GM23248 (cell line): ENCODE data around the gene OR1L6. TPM values are rescaled to one million over a fixed set of nuclear protein-coding genes. Genes with fewer than 3 reads are reported as not detected.

Experiments
- DNase-seq: peaks from one replicate; pipeline ENCODE4 v3.0.0-alpha.2; 2015
- H2AFZ ChIP-seq: fragments of 200-600 bp; sonication (generic); 2 replicates; pipeline ENCODE4 v1.6.1; 2016; ENCODE audit warnings: antibody characterized with exemption
- H3F3A ChIP-seq: fragments of 200-600 bp; sonication (generic); 2 replicates; pipeline ENCODE4 v1.6.1; 2016; ENCODE audit warnings: mild to moderate bottlenecking, antibody characterized with exemption, mixed run types; ENCODE audit not compliant: insufficient read depth
- H3K27ac ChIP-seq: fragments of 200-600 bp; sonication (generic); 2 replicates; pipeline ENCODE4 v1.5.1; 2016; ENCODE audit warnings: mild to moderate bottlenecking
- H3K27me3 ChIP-seq: fragments of 200-600 bp; sonication (generic); replicated peaks from 2 replicates; pipeline ENCODE4 v1.6.1; 2016; ENCODE audit warnings: mild to moderate bottlenecking; ENCODE audit not compliant: insufficient read depth
- H3K36me3 ChIP-seq: fragments of 200-600 bp; sonication (generic); 2 replicates; pipeline ENCODE4 v1.6.1; 2016; ENCODE audit warnings: low read depth, mild to moderate bottlenecking
- H3K4me1 ChIP-seq: fragments of 200-600 bp; sonication (generic); 2 replicates; pipeline ENCODE4 v1.6.1; 2016; ENCODE audit warnings: mild to moderate bottlenecking; ENCODE audit not compliant: insufficient read depth
- H3K4me2 ChIP-seq: fragments of 200-600 bp; sonication (generic); one replicate; pipeline ENCODE4 v1.6.1; 2016; ENCODE audit warnings: mild to moderate bottlenecking; ENCODE audit not compliant: unreplicated experiment
- H3K4me3 ChIP-seq: fragments of 200-600 bp; sonication (generic); 2 replicates; pipeline ENCODE4 v1.5.1; 2016; ENCODE audit warnings: mild to moderate bottlenecking
- H3K79me2 ChIP-seq: fragments of 200-600 bp; sonication (generic); 2 replicates; pipeline ENCODE4 v1.6.1; 2016; ENCODE audit warnings: mild to moderate bottlenecking; ENCODE audit not compliant: insufficient read depth
- H3K9ac ChIP-seq: fragments of 200-600 bp; sonication (generic); 2 replicates; pipeline ENCODE4 v1.6.1; 2016; ENCODE audit warnings: mild to moderate bottlenecking
- H3K9me2 ChIP-seq: fragments of 200-600 bp; sonication (generic); 2 replicates; pipeline ENCODE4 v1.6.1; 2016; ENCODE audit warnings: mixed run types, mild to moderate bottlenecking, moderate library complexity; ENCODE audit not compliant: insufficient read depth
- H3K9me3 ChIP-seq: fragments of 200-600 bp; sonication (generic); one replicate; pipeline ENCODE4 v1.6.1; 2017; ENCODE audit warnings: low read depth
- H4K20me1 ChIP-seq: fragments of 200-600 bp; sonication (generic); 2 replicates; pipeline ENCODE4 v1.6.0; 2016; ENCODE audit not compliant: insufficient read depth
- EZH2 ChIP-seq: fragments of 200-600 bp; sonication (generic); IDR thresholded peaks from 2 replicates; pipeline ENCODE4 v1.6.1; 2018; ENCODE audit warnings: antibody characterized with exemption, mild to moderate bottlenecking; ENCODE audit not compliant: insufficient read depth, poor library complexity, severe bottlenecking
- EZH2phosphoT487 ChIP-seq: fragments of 200-600 bp; sonication (generic); IDR thresholded peaks from 2 replicates; pipeline ENCODE4 v1.6.1; 2018; ENCODE audit warnings: antibody characterized with exemption, moderate library complexity, mild to moderate bottlenecking, low read depth; ENCODE audit not compliant: insufficient read depth
- WGBS, 2 experiments: methylation state at CpG; one replicate each; pipeline ENCODE4 v1.1.6; 2015 to 2017; ENCODE audit warnings: low lambda C conversion rate in 2 of 2, low coverage in 1 of 2; ENCODE audit errors: missing lambda C conversion rate in 2 of 2; 5-methylcytosine and 5-hydroxymethylcytosine counted together
- in situ Hi-C: fragments of 300-500 bp; cut with MboI; formaldehyde crosslinking; loops from 2 replicates; pipeline ENCODE4 v1.15.0; 2020
- polyA plus RNA-seq: library from polyadenylated mRNA; unstranded; fragments of >200 nt; fragmentation: Nextera tagmentation; extraction: Ambion mirVana; gene quantifications from 2 replicates; pipeline ENCODE4 v1.2.1, GENCODE V29; 2016
- total RNA-seq: library from RNA; depleted of rRNA; stranded (reverse); fragments of >200 nt; shearing (Covaris generic); gene quantifications from 2 replicates; pipeline ENCODE4 v1.2.3, GENCODE V29; 2014

OR1L6 gene
- total and polyA plus RNA-seq, 2 experiments from 2014 or later: not detected

DNA sequence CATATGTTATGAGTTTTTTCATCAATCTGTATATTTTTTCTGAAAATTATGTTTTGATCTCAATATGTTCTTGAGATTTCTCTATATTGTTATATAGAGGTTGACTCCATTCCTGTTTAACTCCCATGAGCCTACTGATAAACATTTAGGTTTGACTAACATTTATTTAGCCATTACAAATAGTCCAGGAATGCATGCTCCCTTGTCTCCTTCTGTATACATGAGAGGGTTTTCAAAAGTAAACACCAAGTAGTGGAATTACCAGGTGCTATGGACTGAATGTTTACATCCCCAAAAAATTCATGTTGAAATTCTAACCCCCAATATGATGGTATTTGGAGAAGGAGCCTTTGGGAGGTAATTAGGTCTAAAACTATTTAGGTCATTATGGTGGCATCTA, 43.2 kb downstream of the OR1L6 start:
- Histone ChIP-seq H3K4me1 (peaks cover 8% of the 10 kb centered on the region; the same call in 1 of the 2 replicates), H4K20me1 (no peaks in the 10 kb centered on the region), H3K9ac (no peak overlapping the region), H3K9me2 (no peaks in the 10 kb centered on the region), H3F3A (no peaks in the 10 kb centered on the region), H2AFZ (no peak overlapping the region), H3K79me2 (no peaks in the 10 kb centered on the region), H3K9me3 (no peaks in the 10 kb centered on the region), H3K27ac (no peak overlapping the region), H3K27me3 (no peaks in the 10 kb centered on the region), H3K4me2 (no peak overlapping the region), H3K36me3 (no peaks in the 10 kb centered on the region), H3K4me3 (no peak overlapping the region)
- DNase-seq: no peak
- no peak for TF ChIP-seq EZH2
- TF ChIP-seq EZH2phosphoT487: no peak
- in situ Hi-C loops: no loop called here

DNA sequence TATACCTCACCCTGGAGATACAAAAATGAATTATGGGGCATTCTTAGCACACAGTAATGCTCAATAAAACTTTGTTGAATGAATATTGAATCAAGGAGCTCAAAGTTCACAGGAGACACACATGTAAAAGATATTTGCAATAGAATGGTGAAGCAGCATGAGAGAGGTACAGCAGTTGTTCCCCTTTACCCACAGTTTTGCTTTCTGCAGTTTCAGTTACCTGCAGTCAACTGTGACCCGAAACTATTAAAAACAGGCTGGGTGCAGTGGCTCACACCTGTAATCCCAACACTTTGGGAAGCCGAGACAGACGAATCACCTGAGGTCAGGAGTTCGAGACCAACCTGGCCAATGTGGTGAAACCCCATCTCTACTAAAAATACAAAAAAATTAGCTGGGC, 44.2 kb downstream of the OR1L6 start:
- Histone ChIP-seq H3K27ac (no peak overlapping the region), H3K27me3 (no peaks in the 10 kb centered on the region), H3K4me3 (no peak overlapping the region), H3K9me2 (no peaks in the 10 kb centered on the region), H3F3A (no peaks in the 10 kb centered on the region), H4K20me1 (no peaks in the 10 kb centered on the region), H3K4me2 (no peak overlapping the region), H3K9ac (no peak overlapping the region), H2AFZ (no peak overlapping the region), H3K79me2 (no peaks in the 10 kb centered on the region), H3K4me1 (peaks cover 8% of the 10 kb centered on the region; the same call in 1 of the 2 replicates), H3K9me3 (no peaks in the 10 kb centered on the region), H3K36me3 (no peaks in the 10 kb centered on the region)
- in situ Hi-C loops: no loop called here
- no peak for TF ChIP-seq EZH2
- no peak for TF ChIP-seq EZH2phosphoT487
- no peak for DNase-seq
- whole genome bisulfite sequencing, 2 experiments: 77 to 80% methylated on average over 4 of the region's 4 CpGs

DNA sequence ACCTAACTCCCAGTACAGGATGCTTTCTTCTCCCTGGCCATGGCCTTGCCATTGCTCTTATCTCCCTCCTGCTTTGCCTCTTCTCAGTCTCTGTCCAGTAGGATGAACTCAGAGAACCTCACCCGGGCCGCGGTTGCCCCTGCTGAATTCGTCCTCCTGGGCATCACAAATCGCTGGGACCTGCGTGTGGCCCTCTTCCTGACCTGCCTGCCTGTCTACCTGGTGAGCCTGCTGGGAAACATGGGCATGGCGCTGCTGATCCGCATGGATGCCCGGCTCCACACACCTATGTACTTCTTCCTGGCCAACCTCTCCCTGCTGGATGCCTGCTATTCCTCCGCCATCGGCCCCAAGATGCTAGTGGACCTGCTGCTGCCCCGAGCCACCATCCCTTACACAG, 46.7 kb downstream of the OR1L6 start, which contains the start of gene OR5C1:
Gene OR5C1 (plus strand): TSS at position 103 of the 400 bp plus-strand sequence. CDS start 0 bp downstream, at position 103.
- no peak within 1 kb of the TSS for H3K4me3 ChIP-seq
- no peak within 1 kb of the TSS for H3K9ac ChIP-seq
- H4K20me1 ChIP-seq: no peaks in the 10 kb centered on the region
- no peaks in the 10 kb centered on the region for H3K9me3 ChIP-seq
- WGBS, 2 experiments: 85 to 90% methylated on average over 12 of the region's 12 CpGs
- H3F3A ChIP-seq: no peaks in the 10 kb centered on the region
- no peak within 1 kb of the TSS for H3K4me2 ChIP-seq
- no peak within 1 kb of the TSS for H3K27ac ChIP-seq
- H3K79me2 ChIP-seq: no peaks in the 10 kb centered on the region
- H3K36me3 ChIP-seq: no peaks in the 10 kb centered on the region
- TF ChIP-seq EZH2phosphoT487: no peak
- TF ChIP-seq EZH2: no peak
- H3K4me1 ChIP-seq: peaks cover 8% of the 10 kb centered on the region; the same call in 1 of the 2 replicates
- in situ Hi-C loops: no loop called here
- DNase-seq: no peak
- H3K27me3 ChIP-seq: no peaks in the 10 kb centered on the region
- H2AFZ ChIP-seq: no peak within 1 kb of the TSS
- no peaks in the 10 kb centered on the region for H3K9me2 ChIP-seq

DNA sequence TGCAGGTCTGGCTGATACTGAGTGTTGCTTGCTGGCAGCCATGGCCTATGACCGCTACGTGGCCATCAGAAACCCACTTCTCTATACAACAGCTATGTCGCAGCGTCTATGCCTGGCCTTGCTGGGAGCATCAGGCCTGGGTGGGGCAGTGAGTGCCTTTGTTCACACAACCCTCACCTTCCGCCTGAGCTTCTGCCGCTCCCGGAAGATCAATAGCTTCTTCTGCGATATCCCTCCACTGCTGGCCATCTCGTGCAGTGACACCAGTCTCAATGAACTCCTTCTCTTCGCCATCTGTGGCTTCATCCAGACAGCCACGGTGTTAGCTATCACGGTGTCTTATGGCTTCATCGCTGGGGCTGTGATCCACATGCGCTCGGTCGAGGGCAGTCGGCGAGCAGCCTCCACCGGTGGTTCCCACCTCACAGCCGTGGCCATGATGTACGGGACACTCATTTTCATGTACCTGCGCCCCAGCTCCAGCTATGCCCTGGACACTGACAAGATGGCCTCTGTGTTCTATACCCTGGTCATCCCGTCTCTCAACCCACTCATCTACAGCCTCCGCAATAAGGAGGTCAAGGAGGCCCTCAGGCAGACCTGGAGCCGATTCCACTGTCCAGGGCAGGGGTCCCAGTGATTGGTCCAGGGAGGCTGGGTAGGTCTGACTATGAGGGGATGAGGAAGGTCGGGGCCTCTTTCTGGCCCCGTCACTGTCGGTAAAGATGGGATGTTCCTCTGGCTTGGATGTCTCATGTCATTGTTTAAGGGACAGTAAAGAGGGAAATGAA, 47.3 kb downstream of the OR1L6 start:
- Histone ChIP-seq H3K4me1 (peaks cover 8% of the 10 kb centered on the region; the same call in 1 of the 2 replicates), H4K20me1 (no peaks in the 10 kb centered on the region), H3K27me3 (no peaks in the 10 kb centered on the region), H3K4me3 (no peak overlapping the region), H2AFZ (no peak overlapping the region), H3K27ac (no peak overlapping the region), H3K9me3 (no peaks in the 10 kb centered on the region), H3K4me2 (no peak overlapping the region), H3K9ac (no peak overlapping the region), H3F3A (no peaks in the 10 kb centered on the region), H3K9me2 (no peaks in the 10 kb centered on the region), H3K79me2 (no peaks in the 10 kb centered on the region), H3K36me3 (no peaks in the 10 kb centered on the region)
- in situ Hi-C loops: loop anchor here (10.0 kb wide), 1 partner anchor 295 kb away; no protein-coding TSS in a partner anchor
- WGBS, 2 experiments: 86 to 87% methylated on average over 28 of the region's 28 CpGs
- no peak for DNase-seq
- TF ChIP-seq EZH2phosphoT487: no peak
- TF ChIP-seq EZH2: no peak
